ENCODE data around the gene COPS8. TPM values are rescaled to one million over a fixed set of nuclear protein-coding genes. Genes with fewer than 3 reads are reported as not detected.

The COPS8 gene
- polyA plus RNA-seq, 1 of the 3 experiments (the other 2 are of a cell fraction): 107 TPM

- Histone ChIP-seq H3K36me3 (replicated peaks in 1 of 2; ENCODE audit: control insufficient read depth in 1 of 2, insufficient read depth in 2 of 2, low read length in 1 of 2) (no peaks in the 10 kb centered on the region), H3K4me2 (no peak overlapping the region), H3K79me2 (ENCODE audit: insufficient read depth) (no peaks in the 10 kb centered on the region), H3F3A (replicated peaks; ENCODE audit: insufficient read depth) (peaks cover 25% of the 10 kb centered on the region), H3K9me2 (no peaks in the 10 kb centered on the region), H3K9me3 (no peaks in the 10 kb centered on the region), H3K9ac (no peak overlapping the region), H4K20me1 (ENCODE audit: insufficient read depth) (no peaks in the 10 kb centered on the region), H3K27ac (ENCODE audit: low read depth in 2 of 2, low read length in 1 of 2) (no peak overlapping the region), H3K4me1 (ENCODE audit: control insufficient read depth in 1 of 2, insufficient read depth in 2 of 2, low read depth in 1 of 2, low read length in 1 of 2) (peaks cover 0 to 13% of the 10 kb centered on the region in 2 experiments; a peak in 3 of 4 replicates), H2AFZ (ENCODE audit: low read depth) (no peak overlapping the region), H3K4me3 (ENCODE audit: low read depth in 2 of 2, low read length in 1 of 2) (no peak overlapping the region), H3K27me3 (ENCODE audit: insufficient read depth) (no peaks in the 10 kb centered on the region)
- 97% methylated on average over 4 of the region's 4 CpGs for WGBS (ENCODE audit: low lambda C conversion rate)
- ChIA-PET CTCF (no interaction called here), POLR2A (no interaction called here)
- TF ChIP-seq USF1 (IDR thresholded peaks at IDR 0.05; ENCODE audit: borderline replicate concordance, low read depth): no peak
- TF ChIP-seq NFIC (IDR thresholded peaks at IDR 0.05; ENCODE audit: borderline replicate concordance): no peak
- no peak for TF ChIP-seq IRF3 (IDR thresholded peaks at IDR 0.05; ENCODE audit: low read depth, low read length)
- no peak for TF ChIP-seq RFX5 (IDR thresholded peaks at IDR 0.05; ENCODE audit: low read length)
- no peak for TF ChIP-seq SIN3A (IDR thresholded peaks at IDR 0.05; ENCODE audit: borderline replicate concordance, low read depth, low read length)
- TF ChIP-seq RCOR1 (IDR thresholded peaks at IDR 0.05; ENCODE audit: low read length): no peak
- no peak for TF ChIP-seq CHD2 (IDR thresholded peaks at IDR 0.05; ENCODE audit: low read length, partially characterized antibody)
- TF ChIP-seq TEAD4 (IDR thresholded peaks at IDR 0.05; ENCODE audit: borderline replicate concordance, insufficient read depth): no peak
- no peak for TF ChIP-seq GABPA (IDR thresholded peaks at IDR 0.05; ENCODE audit: low read depth)
- TF ChIP-seq ZBTB33 (IDR thresholded peaks at IDR 0.05; ENCODE audit: borderline replicate concordance, low read depth): no peak
- TF ChIP-seq JUND (IDR thresholded peaks at IDR 0.05): no peak
- no peak for TF ChIP-seq FOSL2 (IDR thresholded peaks at IDR 0.05; ENCODE audit: borderline replicate concordance, low read depth)
- no peak for TF ChIP-seq SMC3 (IDR thresholded peaks at IDR 0.05; ENCODE audit: low read depth, low read length)
- no peak for TF ChIP-seq POLR2AphosphoS5 (IDR thresholded peaks at IDR 0.05; ENCODE audit: low read depth, low read length)
- no peak for TF ChIP-seq TAF1 (IDR thresholded peaks at IDR 0.05; ENCODE audit: borderline replicate concordance, low read depth, low read length)
- no peak for TF ChIP-seq MEF2A (IDR thresholded peaks at IDR 0.05; ENCODE audit: borderline replicate concordance, low read depth)
- no peak for DNase-seq
These were observed 44.1 kb downstream of the COPS8 start for GRCh38 chr2:237129625-237130263.

Data from SK-N-SH (cell line).